ENCODE results near the gene HCFC1R1. TPM values are rescaled to one million over a fixed set of nuclear protein-coding genes. Genes with fewer than 3 reads are reported as not detected.

Gene HCFC1R1
- total RNA-seq, 2 experiments from 2014 or later: 22.6 to 26.8 TPM

DNA sequence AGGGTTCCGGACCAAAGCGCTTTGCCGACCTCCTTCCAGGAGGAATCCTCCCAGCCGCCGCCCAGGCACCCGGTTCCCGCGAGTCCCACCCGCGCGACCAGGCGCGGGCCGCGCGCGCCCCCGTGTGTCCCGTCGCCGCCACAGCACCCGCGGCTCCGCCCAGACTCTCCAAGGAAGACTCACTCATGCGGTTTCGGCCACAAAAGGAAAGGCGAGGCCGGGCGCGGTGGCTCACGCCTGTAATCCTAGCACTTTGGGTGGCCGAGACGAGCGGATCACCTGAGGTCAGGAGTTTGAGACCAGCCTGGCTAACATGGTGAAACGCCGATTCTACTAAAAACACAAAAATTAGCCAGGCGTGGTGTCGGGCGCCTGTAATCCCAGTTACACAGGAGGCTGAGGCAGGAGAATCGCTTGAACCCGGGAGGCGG is 40.0 kb downstream of the HCFC1R1 start:
- Mint-ChIP-seq H3K36me3 (ENCODE audit: low read depth) (peaks cover 7% of the 10 kb centered on the region), H3K4me1 (ENCODE audit: low read depth) (peaks cover 10% of the 10 kb centered on the region), H3K27ac (no peak overlapping the region), H3K27me3 (ENCODE audit: low read depth) (no peaks in the 10 kb centered on the region), H3K4me3 (peak overlapping the region; percentile 36), H3K9me3 (no peaks in the 10 kb centered on the region)
- CTCF ChIA-PET: interaction anchor here (0.7 to 1.4 kb wide), 4 partner anchors 9 to 48 kb away, joined by 3 to 9 read pairs (median 3); no protein-coding TSS in a partner anchor
- peak; percentile 81 for DNase-seq
- intact Hi-C loops (cut with micrococcal nuclease): loop anchor here (1.0 to 2.0 kb wide), 2 partner anchors 56 to 79 kb away; no protein-coding TSS in a partner anchor

DNA sequence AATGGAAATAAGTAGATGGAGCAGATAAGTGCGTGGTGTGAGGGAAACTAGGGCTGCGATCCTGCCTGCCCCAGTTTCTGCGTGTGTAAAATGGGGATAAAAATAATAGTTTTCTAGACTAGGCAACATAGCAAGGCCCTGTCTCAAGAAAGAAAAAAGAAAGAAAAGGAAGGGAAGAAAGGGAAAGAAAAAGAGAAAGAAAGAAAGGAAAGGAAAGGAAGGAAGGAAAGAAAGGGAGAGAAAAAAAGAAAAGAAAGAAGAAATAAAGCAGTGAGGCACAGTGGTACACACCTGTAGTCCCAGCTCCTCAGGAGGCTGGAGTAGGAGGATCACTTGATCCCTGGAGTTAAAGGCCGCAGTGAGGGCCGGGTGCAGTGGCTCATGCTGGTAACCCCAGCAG is 41.3 kb downstream of the HCFC1R1 start:
- CTCF ChIA-PET: interaction anchor here (1.0 to 2.5 kb wide), 4 partner anchors 10 to 70 kb away, joined by 4 to 9 read pairs (median 6); partner anchors contain the start of gene FLYWCH1
- no peak overlapping the region for H3K27ac Mint-ChIP-seq
- no peak for DNase-seq
- H3K4me3 Mint-ChIP-seq: no peak overlapping the region
- peaks cover 14% of the 10 kb centered on the region for H3K4me1 Mint-ChIP-seq (ENCODE audit: low read depth)
- intact Hi-C loops (cut with micrococcal nuclease): loop anchor here (2.0 kb wide), 1 partner anchor 78 kb away; no protein-coding TSS in a partner anchor
- no peaks in the 10 kb centered on the region for H3K27me3 Mint-ChIP-seq (ENCODE audit: low read depth)
- peaks cover 16% of the 10 kb centered on the region for H3K36me3 Mint-ChIP-seq (ENCODE audit: low read depth)
- no peaks in the 10 kb centered on the region for H3K9me3 Mint-ChIP-seq

DNA sequence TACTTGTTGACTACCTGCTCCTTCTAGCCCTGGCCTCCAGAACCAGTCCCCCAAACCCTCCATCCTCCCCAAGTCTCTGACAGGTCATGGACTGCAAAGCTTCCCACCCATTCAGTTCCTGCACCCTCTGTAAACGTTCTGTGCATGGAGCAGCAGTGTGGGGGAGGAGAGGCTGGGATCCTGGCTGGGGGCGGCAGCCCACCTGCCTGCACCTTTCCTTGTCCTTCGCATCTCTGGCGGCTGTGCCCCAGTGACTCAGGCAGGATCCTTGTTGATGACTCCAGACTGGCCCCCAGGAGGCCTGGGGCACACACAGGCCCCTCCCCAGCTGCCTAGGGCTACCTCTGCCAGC is 41.9 kb downstream of the HCFC1R1 start:
- Mint-ChIP-seq H3K4me1 (ENCODE audit: low read depth) (peaks cover 14% of the 10 kb centered on the region), H3K36me3 (ENCODE audit: low read depth) (peaks cover 21% of the 10 kb centered on the region), H3K27me3 (ENCODE audit: low read depth) (no peaks in the 10 kb centered on the region), H3K4me3 (peak overlapping the region; percentile 81), H3K9me3 (no peaks in the 10 kb centered on the region), H3K27ac (no peak overlapping the region)
- no peak for DNase-seq
- intact Hi-C loops (cut with micrococcal nuclease): loop anchor here (2.0 kb wide), 3 partner anchors 17 to 77 kb away; partner anchors contain the start of genes HCFC1R1 and KREMEN2
- CTCF ChIA-PET: interaction anchor here (1.1 to 2.5 kb wide), 4 partner anchors 10 to 148 kb away, joined by 3 to 9 read pairs (median 4); no protein-coding TSS in a partner anchor

DNA sequence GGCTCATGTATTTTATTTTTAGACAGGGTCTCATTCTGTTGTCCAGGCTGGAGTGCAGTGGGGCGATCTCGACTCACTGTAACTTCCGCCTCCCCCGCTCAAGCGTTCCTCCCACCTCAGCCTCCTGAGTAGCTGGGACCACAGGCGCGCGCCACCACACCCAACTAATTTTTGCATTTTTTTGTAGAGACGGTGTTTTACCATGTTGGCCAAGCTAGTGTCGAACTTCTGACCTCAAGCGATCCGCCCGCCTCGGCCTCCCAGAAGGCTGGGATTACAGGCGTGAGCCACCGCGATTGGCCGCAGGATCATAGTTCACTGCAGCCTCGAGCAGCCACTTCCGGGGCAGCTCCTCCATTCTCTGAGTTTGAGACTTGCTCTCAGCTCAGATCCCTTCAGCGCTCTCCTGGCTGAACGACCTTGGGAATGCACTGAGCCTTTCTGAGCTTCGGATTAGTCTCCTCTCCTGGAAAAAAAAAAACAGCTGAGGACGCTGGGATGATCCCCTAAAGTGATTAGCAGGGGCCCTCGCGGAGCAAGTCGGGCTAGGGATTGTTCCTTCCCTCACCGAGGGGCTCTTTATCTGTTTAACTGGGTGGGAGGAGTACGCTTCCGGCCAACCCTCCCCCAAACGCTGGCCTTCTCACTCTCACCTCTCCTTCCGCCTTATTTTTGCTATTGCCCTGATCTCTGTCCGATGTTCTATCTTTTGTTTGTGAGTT is 42.4 kb downstream of the HCFC1R1 start:
- Mint-ChIP-seq H3K4me3 (peak overlapping the region; percentile 81), H3K27ac (peak overlapping the region; percentile 84)

DNA sequence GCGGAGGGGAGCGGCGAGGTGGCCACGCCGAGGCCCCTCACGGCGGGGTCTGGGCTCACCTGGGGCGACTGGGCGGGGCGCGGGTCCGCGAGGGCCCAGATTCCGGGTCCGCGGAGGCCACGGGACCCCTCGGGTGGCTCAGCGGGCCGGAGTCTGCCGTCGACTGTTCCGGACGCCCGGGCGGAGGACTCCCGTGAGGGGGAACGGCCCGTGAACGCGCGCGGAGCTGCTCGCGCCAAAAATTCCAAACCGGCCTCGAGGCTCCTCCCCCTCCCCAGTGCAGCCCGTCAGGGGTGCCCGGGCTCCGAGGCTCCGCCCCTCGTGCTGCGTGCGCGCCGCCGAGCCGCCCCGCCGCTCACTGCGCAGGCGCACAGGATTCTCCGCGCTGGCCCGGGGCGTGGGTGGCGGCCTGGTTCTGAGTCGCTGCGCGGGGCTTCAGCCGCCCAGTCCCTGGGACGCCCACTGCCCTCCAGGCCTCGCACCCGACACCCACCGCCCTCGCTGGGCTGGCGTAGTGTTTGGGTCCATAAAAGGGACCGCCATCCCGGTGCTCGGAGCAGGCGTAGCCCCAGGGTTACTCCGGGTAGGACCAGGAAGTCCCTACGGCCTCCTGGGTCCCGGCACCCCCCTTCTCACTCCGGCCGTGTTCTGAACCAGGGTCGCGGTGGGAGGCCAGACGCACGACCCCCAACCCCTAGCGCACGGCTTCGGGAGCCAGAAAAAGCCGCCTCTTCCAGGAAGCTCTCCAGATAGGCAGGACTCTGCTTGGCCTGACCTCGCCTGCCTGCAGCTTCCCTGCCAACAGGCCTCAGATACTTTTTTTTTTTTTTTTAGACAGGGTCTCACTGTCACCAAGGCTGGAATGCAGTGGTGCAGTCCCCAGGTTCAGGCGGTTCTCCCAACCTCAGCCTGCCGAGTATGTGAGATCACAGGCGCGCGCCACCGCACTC is 43.2 kb downstream of the HCFC1R1 start, which contains the start of gene PKMYT1:
Gene PKMYT1, minus strand, starts transcription at position 220 of the 950 bp plus-strand sequence. CDS start 789 bp downstream, outside the sequence.
- H3K27me3 Mint-ChIP-seq (ENCODE audit: low read depth): no peaks in the 10 kb centered on the region
- H3K27ac Mint-ChIP-seq: peak within 1 kb of the TSS; percentile 84
- DNase-seq: peak; percentile 95
- peaks cover 14% of the 10 kb centered on the region for H3K4me1 Mint-ChIP-seq (ENCODE audit: low read depth)
- no peaks in the 10 kb centered on the region for H3K9me3 Mint-ChIP-seq
- intact Hi-C loops (cut with micrococcal nuclease): loop anchor here (1.0 to 2.0 kb wide), 3 partner anchors 10 to 42 kb away; partner anchors contain the start of genes HCFC1R1 and KREMEN2
- H3K4me3 Mint-ChIP-seq: peak within 1 kb of the TSS; percentile 81
- peaks cover 29% of the 10 kb centered on the region for H3K36me3 Mint-ChIP-seq (ENCODE audit: low read depth)
- CTCF ChIA-PET: interaction anchor here (0.6 to 2.5 kb wide), 8 partner anchors 9 to 847 kb away, joined by 3 to 12 read pairs (median 4); no protein-coding TSS in a partner anchor

More for the DNA sequence above, 42.4 kb downstream of the HCFC1R1 start:
- Mint-ChIP-seq H3K36me3 (ENCODE audit: low read depth) (peaks cover 23% of the 10 kb centered on the region), H3K27me3 (ENCODE audit: low read depth) (no peaks in the 10 kb centered on the region), H3K4me1 (ENCODE audit: low read depth) (peaks cover 14% of the 10 kb centered on the region), H3K9me3 (no peaks in the 10 kb centered on the region)
- intact Hi-C loops (cut with micrococcal nuclease): loop anchor here (2.0 kb wide), 2 partner anchors 17 to 41 kb away; partner anchors contain the start of genes HCFC1R1 and KREMEN2
- DNase-seq: no peak
- CTCF ChIA-PET: interaction anchor here (0.8 to 2.5 kb wide), 5 partner anchors 9 to 149 kb away, joined by 3 to 12 read pairs (median 5); no protein-coding TSS in a partner anchor

DNA sequence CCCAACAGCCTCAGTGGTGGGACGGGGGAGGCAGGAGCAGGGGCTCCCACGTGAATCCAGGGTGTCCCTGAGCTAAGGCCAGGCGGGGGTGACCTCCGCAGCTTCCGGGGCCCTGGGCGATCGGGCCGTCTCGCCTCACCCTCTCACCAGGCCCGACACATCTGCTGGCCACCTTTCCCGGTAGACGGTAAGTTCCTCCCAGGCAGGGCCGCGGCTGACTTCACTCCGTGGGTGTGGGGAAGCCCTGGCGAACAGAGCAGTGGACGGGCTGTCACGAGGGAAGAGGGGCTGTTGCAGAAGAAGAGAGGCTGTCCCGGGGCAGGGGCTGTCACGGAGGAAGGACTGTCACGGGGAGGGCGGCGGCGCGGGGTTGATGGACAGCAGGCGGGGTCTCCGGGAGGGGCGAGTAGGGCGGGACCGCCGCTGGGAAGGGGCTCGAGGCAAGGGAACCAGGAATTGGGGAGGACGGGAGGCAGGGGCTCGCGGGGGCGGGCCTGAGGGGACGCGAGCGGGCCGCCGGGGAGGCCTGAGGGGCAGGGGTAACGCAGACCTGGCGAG is 44.0 kb downstream of the HCFC1R1 start:
- H3K4me3 Mint-ChIP-seq: peak overlapping the region; percentile 81
- CTCF ChIA-PET: interaction anchor here (0.6 to 2.1 kb wide), 2 partner anchors 16 to 17 kb away, joined by 3 to 12 read pairs; partner anchors contain the start of gene KREMEN2
- H3K4me1 Mint-ChIP-seq (ENCODE audit: low read depth): peaks cover 14% of the 10 kb centered on the region
- peaks cover 32% of the 10 kb centered on the region for H3K36me3 Mint-ChIP-seq (ENCODE audit: low read depth)
- intact Hi-C loops (cut with micrococcal nuclease): loop anchor here (1.0 to 2.0 kb wide), 3 partner anchors 9 to 43 kb away; partner anchors contain the start of genes HCFC1R1 and KREMEN2
- H3K27me3 Mint-ChIP-seq (ENCODE audit: low read depth): no peaks in the 10 kb centered on the region
- DNase-seq: peak; percentile 55
- H3K27ac Mint-ChIP-seq: peak overlapping the region; percentile 64
- H3K9me3 Mint-ChIP-seq: no peaks in the 10 kb centered on the region

DNA sequence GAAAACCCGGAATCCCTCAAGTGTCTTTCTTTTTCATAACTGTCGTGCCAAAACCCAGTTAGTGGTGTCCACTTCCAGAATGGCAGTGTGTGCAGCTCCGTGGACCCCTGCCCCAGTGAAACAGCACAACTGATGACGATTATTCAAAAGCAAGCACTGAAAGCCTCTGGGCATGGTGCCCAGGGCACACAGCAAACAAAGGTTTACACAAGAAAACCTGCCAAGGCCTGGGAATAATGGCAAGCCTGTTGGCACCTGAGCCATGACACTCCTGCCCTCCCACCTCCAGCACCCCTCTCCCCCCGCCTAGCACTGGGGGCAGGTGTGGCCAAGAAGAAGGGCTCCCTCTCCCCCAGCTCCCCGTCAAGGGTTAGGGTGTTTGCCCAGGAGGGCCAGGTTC is 46.3 kb downstream of the HCFC1R1 start:
- CTCF ChIA-PET: interaction anchor here (1.0 to 1.2 kb wide), 2 partner anchors 15 to 54 kb away, joined by 4 read pairs; no protein-coding TSS in a partner anchor
- H3K4me3 Mint-ChIP-seq: no peak overlapping the region

DNA sequence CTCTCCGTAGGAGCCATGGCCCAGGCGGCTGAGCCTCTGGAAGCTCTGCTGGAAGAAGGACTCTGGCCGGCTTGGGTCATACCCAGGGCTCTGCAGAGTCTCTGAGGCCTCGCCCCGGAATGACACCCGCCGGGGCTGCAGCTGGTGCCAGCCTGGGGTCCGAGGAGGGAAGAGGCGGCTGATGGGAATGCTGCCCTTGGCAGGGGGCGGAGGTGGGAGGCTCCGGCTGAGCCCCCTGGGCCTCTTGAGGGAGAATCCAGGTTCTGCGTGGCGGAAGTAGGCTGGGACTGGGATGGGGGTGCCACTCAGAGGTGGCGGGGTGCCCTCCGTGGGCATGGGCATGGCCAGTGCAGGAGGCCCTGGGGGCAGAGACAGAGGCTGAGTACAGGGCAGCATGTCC is 47.1 kb downstream of the HCFC1R1 start:
- Mint-ChIP-seq H3K4me1 (ENCODE audit: low read depth) (peaks cover 11% of the 10 kb centered on the region), H3K27me3 (ENCODE audit: low read depth) (no peaks in the 10 kb centered on the region), H3K36me3 (ENCODE audit: low read depth) (peaks cover 45% of the 10 kb centered on the region), H3K4me3 (no peak overlapping the region), H3K27ac (no peak overlapping the region), H3K9me3 (no peaks in the 10 kb centered on the region)
- no peak for DNase-seq
- CTCF ChIA-PET: interaction anchor here (1.0 kb wide), 1 partner anchor 15 kb away, joined by 4 read pairs; no protein-coding TSS in a partner anchor
- intact Hi-C loops (cut with micrococcal nuclease): no loop called here

More for the DNA sequence above, 46.3 kb downstream of the HCFC1R1 start:
- no peak overlapping the region for H3K27ac Mint-ChIP-seq
- peaks cover 8% of the 10 kb centered on the region for H3K4me1 Mint-ChIP-seq (ENCODE audit: low read depth)
- no peaks in the 10 kb centered on the region for H3K27me3 Mint-ChIP-seq (ENCODE audit: low read depth)
- no peaks in the 10 kb centered on the region for H3K9me3 Mint-ChIP-seq
- intact Hi-C loops (cut with micrococcal nuclease): no loop called here
- H3K36me3 Mint-ChIP-seq (ENCODE audit: low read depth): peaks cover 37% of the 10 kb centered on the region
- DNase-seq: no peak

DNA sequence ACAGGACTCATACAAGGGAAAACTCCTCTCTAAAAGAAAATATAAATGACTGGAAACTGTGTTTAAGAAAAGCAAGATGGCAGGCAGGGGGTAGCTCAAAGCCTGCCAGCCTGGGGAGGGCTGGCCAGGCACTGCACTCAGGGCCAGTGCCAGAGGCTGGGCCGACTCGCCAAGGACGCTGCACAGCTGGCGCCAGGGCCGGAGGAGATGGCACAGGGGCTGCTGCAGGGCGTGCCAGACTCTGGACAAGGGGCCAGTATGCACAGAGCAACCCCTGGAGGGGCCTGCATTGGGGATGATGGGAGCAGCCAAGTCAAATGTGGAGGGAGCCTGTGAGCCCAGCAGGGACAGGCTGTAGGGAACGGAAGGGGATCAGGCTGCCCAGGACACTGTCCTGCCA is 47.5 kb downstream of the HCFC1R1 start:
- no peak overlapping the region for H3K27ac Mint-ChIP-seq
- peaks cover under 1% of the 10 kb centered on the region for H3K27me3 Mint-ChIP-seq (ENCODE audit: low read depth)
- peaks cover 45% of the 10 kb centered on the region for H3K36me3 Mint-ChIP-seq (ENCODE audit: low read depth)
- no peak for DNase-seq
- CTCF ChIA-PET: no interaction called here
- no peak overlapping the region for H3K4me3 Mint-ChIP-seq
- H3K9me3 Mint-ChIP-seq: no peaks in the 10 kb centered on the region
- intact Hi-C loops (cut with micrococcal nuclease): no loop called here
- H3K4me1 Mint-ChIP-seq (ENCODE audit: low read depth): peaks cover 11% of the 10 kb centered on the region

DNA sequence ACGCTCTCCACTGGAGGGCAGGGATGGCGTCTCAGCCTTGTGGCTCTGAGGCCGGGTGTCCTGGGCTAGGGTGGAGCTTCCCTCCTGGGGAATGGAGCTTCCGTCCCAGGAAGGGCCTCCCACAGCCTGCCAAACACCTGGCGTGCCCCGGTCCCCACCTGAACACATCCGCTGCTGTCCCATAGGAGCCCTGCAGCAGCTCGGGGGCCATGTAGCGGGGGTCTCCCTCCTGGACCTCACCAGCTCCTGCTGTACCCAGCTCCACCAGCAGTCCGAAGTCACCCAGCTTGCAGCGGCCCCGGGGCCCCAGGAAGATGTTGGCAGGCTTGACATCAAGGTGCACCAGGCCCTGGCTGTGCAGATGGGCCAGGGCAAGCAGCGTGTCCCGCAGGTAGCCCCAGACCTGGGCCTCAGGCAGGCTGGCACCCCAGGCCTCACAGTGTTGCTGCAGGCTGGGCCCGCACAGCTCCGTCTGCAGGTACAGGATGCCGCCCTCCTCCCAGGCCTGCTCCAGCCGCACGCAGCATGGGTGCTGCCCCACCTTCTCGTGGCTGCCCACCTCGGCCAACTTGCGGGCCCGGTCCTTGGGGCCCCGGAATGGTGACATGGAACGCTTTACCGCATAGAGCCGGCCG is 48.5 kb downstream of the HCFC1R1 start:
- no peaks in the 10 kb centered on the region for H3K9me3 Mint-ChIP-seq
- H3K4me1 Mint-ChIP-seq (ENCODE audit: low read depth): peaks cover 17% of the 10 kb centered on the region
- intact Hi-C loops (cut with micrococcal nuclease): no loop called here
- DNase-seq: no peak
- H3K4me3 Mint-ChIP-seq: no peak overlapping the region
- H3K36me3 Mint-ChIP-seq (ENCODE audit: low read depth): peaks cover 52% of the 10 kb centered on the region
- CTCF ChIA-PET: interaction anchor here (0.8 kb wide), 1 partner anchor 9 kb away, joined by 3 read pairs; no protein-coding TSS in a partner anchor
- H3K27me3 Mint-ChIP-seq (ENCODE audit: low read depth): peaks cover 3% of the 10 kb centered on the region
- no peak overlapping the region for H3K27ac Mint-ChIP-seq
